SK-N-SH (cell line): ENCODE results near the gene SECISBP2L. TPM values are rescaled to one million over a fixed set of nuclear protein-coding genes. Genes with fewer than 3 reads are reported as not detected.
A peak's percentile ranks its signal among the peaks of the same experiment; 100 is the strongest.

Experiments
- CTCF ChIA-PET: fragments of 300-600, 350-600 bp; formaldehyde crosslinking; extraction: SDS; loops from one replicate; lab custom pipeline; 2021; lab: Yijun Ruan, JAX
- POLR2A ChIA-PET: fragments of 350-600 bp; sonication (Branson Sonifier 250); formaldehyde crosslinking; extraction: SDS; loops from one replicate; lab custom pipeline; 2020; ENCODE audit warnings: antibody characterized with exemption, inconsistent platforms; lab: Yijun Ruan, JAX
- DNase-seq: peaks from one replicate; pipeline ENCODE4 v3.0.0; 2012
- H2AFZ ChIP-seq: fragments of 200-600 bp; sonication (generic); 2 replicates; pipeline ENCODE4 v1.8.1; 2016; ENCODE audit warnings: antibody characterized with exemption, mild to moderate bottlenecking, low read depth
- H3F3A ChIP-seq: fragments of 200-600 bp; sonication (generic); replicated peaks from 2 replicates; pipeline ENCODE3; 2016; ENCODE audit warnings: antibody characterized with exemption, mild to moderate bottlenecking; ENCODE audit not compliant: insufficient read depth
- H3K27ac ChIP-seq, 2 experiments: fragments of 200-500 bp in 1 of 2; fragments of 200-600 bp in 1 of 2; sonication (Bioruptor generic) in 1 of 2; sonication (generic), shearing (Covaris generic) in 1 of 2; 2 replicates each; pipeline versions ENCODE4 v1.5.1 to v1.6.1; 2014 to 2016; ENCODE audit warnings: low read depth in 2 of 2, inconsistent platforms in 1 of 2, low read length in 1 of 2, mild to moderate bottlenecking in 1 of 2, mixed read lengths in 1 of 2
- H3K27me3 ChIP-seq: fragments of 200-600 bp; sonication (generic), shearing (Covaris generic); 2 replicates; pipeline ENCODE4 v1.6.1; 2016; ENCODE audit warnings: mixed run types; ENCODE audit not compliant: insufficient read depth
- H3K36me3 ChIP-seq, 2 experiments: fragments of 200-500 bp in 1 of 2; fragments of 200-600 bp in 1 of 2; sonication (Bioruptor generic) in 1 of 2; sonication (generic) in 1 of 2; replicated peaks in 1 of 2; 2 replicates each; pipeline versions ENCODE3 to v1.5.1; 2014 to 2016; ENCODE audit warnings: low read length in 1 of 2, mild to moderate bottlenecking in 1 of 2; ENCODE audit not compliant: insufficient read depth in 2 of 2, control insufficient read depth in 1 of 2
- H3K4me1 ChIP-seq, 2 experiments: fragments of 200-500 bp in 1 of 2; fragments of 200-600 bp in 1 of 2; sonication (Bioruptor generic) in 1 of 2; sonication (generic), shearing (Covaris generic) in 1 of 2; 2 replicates each; pipeline versions ENCODE4 v1.5.1 to v1.6.1; 2014 to 2016; ENCODE audit warnings: low read depth in 1 of 2, low read length in 1 of 2, mixed run types in 1 of 2; ENCODE audit not compliant: insufficient read depth in 2 of 2, control insufficient read depth in 1 of 2
- H3K4me2 ChIP-seq: fragments of 200-600 bp; sonication (generic), shearing (Covaris generic); 2 replicates; pipeline ENCODE4 v1.6.1; 2017; ENCODE audit warnings: mixed run types
- H3K4me3 ChIP-seq, 2 experiments: fragments of 200-500 bp in 1 of 2; fragments of 200-600 bp in 1 of 2; sonication (Bioruptor generic) in 1 of 2; sonication (generic), shearing (Covaris generic) in 1 of 2; 2 replicates each; pipeline versions ENCODE4 v1.5.1 to v1.8.1; 2014 to 2016; ENCODE audit warnings: low read depth in 2 of 2, inconsistent platforms in 1 of 2, low read length in 1 of 2, mild to moderate bottlenecking in 1 of 2, mixed read lengths in 1 of 2, moderate library complexity in 1 of 2
- H3K79me2 ChIP-seq: fragments of 200-600 bp; sonication (generic); 2 replicates; pipeline ENCODE4 v1.8.1; 2017; ENCODE audit warnings: mild to moderate bottlenecking; ENCODE audit not compliant: insufficient read depth
- H3K9ac ChIP-seq: fragments of 200-600 bp; sonication (generic); 2 replicates; pipeline ENCODE4 v1.6.1; 2017; ENCODE audit warnings: mixed run types
- H3K9me2 ChIP-seq: fragments of 200-600 bp; sonication (generic); 2 replicates; pipeline ENCODE4 v1.6.1; 2017; ENCODE audit warnings: mixed run types
- H3K9me3 ChIP-seq: fragments of 200-600 bp; sonication (generic); 2 replicates; pipeline ENCODE4 v1.6.1; 2017; ENCODE audit warnings: mixed run types, mild to moderate bottlenecking, moderate library complexity
- H4K20me1 ChIP-seq: fragments of 200-600 bp; sonication (generic); 2 replicates; pipeline ENCODE4 v1.6.1; 2017; ENCODE audit warnings: mild to moderate bottlenecking, mixed run types; ENCODE audit not compliant: insufficient read depth
- ELF1 ChIP-seq: IDR thresholded peaks from 2 replicates; pipeline ENCODE4 v1.4.0; 2012
- EP300 ChIP-seq, 2 experiments: IDR thresholded peaks; 2 replicates each; pipeline versions ENCODE4 v1.4.0 to v1.6.1; 2012; ENCODE audit warnings: borderline replicate concordance in 1 of 2, low read depth in 1 of 2, low read length in 1 of 2
- EZH2phosphoT487 ChIP-seq: fragments of 200-600 bp; sonication (generic); IDR thresholded peaks from 2 replicates; pipeline ENCODE4 v1.6.1; 2017; ENCODE audit warnings: low read depth, mixed run types, mild to moderate bottlenecking, antibody characterized with exemption, moderate library complexity, borderline replicate concordance
- FOXM1 ChIP-seq: IDR thresholded peaks from 2 replicates; pipeline ENCODE4 v1.4.0; 2012; ENCODE audit warnings: low read depth, mild to moderate bottlenecking
- GABPA ChIP-seq: IDR thresholded peaks from 2 replicates; pipeline ENCODE4 v1.4.0; 2012; ENCODE audit warnings: low read depth, mild to moderate bottlenecking
- MXI1 ChIP-seq: IDR thresholded peaks from 2 replicates; pipeline ENCODE4 v1.6.1; 2012; ENCODE audit warnings: mild to moderate bottlenecking, low read depth, low read length, improper control_type of control experiment
- NFIC ChIP-seq: IDR thresholded peaks from 2 replicates; pipeline ENCODE4 v1.4.0; 2012; ENCODE audit warnings: borderline replicate concordance
- RCOR1 ChIP-seq: fragments of 150-350 bp; IDR thresholded peaks from 2 replicates; pipeline ENCODE4 v1.6.1; 2017; ENCODE audit warnings: antibody characterized with exemption, low read length
- RFX5 ChIP-seq: IDR thresholded peaks from 2 replicates; pipeline ENCODE4 v1.6.1; 2012; ENCODE audit warnings: mild to moderate bottlenecking, improper control_type of control experiment, low read length
- SIN3A ChIP-seq: IDR thresholded peaks from 2 replicates; pipeline ENCODE4 v1.6.1; 2012; ENCODE audit warnings: low read depth, mild to moderate bottlenecking, low read length, moderate library complexity, borderline replicate concordance
- TCF12 ChIP-seq: IDR thresholded peaks from 2 replicates; pipeline ENCODE4 v1.4.0; 2012
- TEAD4 ChIP-seq: IDR thresholded peaks from 2 replicates; pipeline ENCODE4 v1.4.0; 2012; ENCODE audit warnings: mild to moderate bottlenecking, borderline replicate concordance; ENCODE audit not compliant: insufficient read depth
- WGBS: methylation state at CpG from one replicate; pipeline ENCODE4 v1.1.6; 2017; ENCODE audit warnings: low lambda C conversion rate; 5-methylcytosine and 5-hydroxymethylcytosine counted together
- polyA plus RNA-seq, 3 experiments: library from polyadenylated mRNA; depleted of rRNA; stranded (reverse); fragments of >200 nt; gene quantifications; 2 replicates each; pipeline ENCODE4 v1.2.3, GENCODE V29; 2012
- TF ChIP-seq, protein P1 (sequence below): fragments of 200-600 bp; sonication (generic); IDR thresholded peaks from 2 replicates; pipeline ENCODE4 v1.6.1; 2017; ENCODE audit warnings: antibody characterized with exemption, mild to moderate bottlenecking, moderate library complexity
- TF ChIP-seq, protein P2 (sequence below): IDR thresholded peaks from 2 replicates; pipeline ENCODE4 v1.4.0; 2012; ENCODE audit warnings: low read depth
- TF ChIP-seq, protein P3 (sequence below): fragments of 150-350 bp; IDR thresholded peaks from 2 replicates; pipeline ENCODE4 v1.6.1; 2017; ENCODE audit warnings: antibody characterized with exemption, low read length, low read depth, borderline replicate concordance
- TF ChIP-seq, protein P4 (sequence below): fragments of 150-350 bp; IDR thresholded peaks from 2 replicates; pipeline ENCODE4 v1.6.1; 2016; ENCODE audit warnings: mild to moderate bottlenecking, low read depth, low read length

SECISBP2L gene
- polyA plus RNA-seq, 1 of the 3 experiments (the other 2 are of a cell fraction), result 6.0 TPM

DNA sequence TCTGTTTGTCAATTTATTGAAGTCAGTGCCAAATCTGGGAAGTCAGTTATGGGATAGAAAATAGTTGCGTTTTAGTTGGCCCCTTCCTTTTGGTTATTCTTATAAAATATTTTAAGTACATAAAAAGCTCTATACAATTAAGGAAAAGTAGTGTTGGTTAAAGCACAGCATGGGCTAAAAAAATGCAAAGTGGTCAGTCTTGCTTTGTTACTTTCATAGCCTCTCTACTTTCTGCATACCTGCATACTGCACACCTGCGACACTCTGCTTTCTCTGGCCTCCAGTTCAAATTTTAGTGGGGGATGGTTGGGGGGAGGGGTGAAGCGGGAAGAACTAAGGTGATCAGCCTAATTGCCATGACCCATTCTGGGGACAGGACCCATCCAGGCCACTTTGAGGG, 60.7 kb downstream of the SECISBP2L start:
- H3K9me2 ChIP-seq, result no peaks in the 10 kb centered on the region
- H3K79me2 ChIP-seq, result no peaks in the 10 kb centered on the region
- TF ChIP-seq RFX5 (no peak), TEAD4 (no peak), SIN3A (no peak), ELF1 (no peak), FOXM1 (no peak), EZH2phosphoT487 (no peak), GABPA (no peak), NFIC (no peak), EP300 (IDR thresholded peaks at IDR 0.05; ENCODE audit: borderline replicate concordance in 1 of 2, low read depth in 1 of 2, low read length in 1 of 2) (no peak), MXI1 (no peak), RCOR1 (no peak), TCF12 (no peak)
- TF ChIP-seq, protein P1, sequence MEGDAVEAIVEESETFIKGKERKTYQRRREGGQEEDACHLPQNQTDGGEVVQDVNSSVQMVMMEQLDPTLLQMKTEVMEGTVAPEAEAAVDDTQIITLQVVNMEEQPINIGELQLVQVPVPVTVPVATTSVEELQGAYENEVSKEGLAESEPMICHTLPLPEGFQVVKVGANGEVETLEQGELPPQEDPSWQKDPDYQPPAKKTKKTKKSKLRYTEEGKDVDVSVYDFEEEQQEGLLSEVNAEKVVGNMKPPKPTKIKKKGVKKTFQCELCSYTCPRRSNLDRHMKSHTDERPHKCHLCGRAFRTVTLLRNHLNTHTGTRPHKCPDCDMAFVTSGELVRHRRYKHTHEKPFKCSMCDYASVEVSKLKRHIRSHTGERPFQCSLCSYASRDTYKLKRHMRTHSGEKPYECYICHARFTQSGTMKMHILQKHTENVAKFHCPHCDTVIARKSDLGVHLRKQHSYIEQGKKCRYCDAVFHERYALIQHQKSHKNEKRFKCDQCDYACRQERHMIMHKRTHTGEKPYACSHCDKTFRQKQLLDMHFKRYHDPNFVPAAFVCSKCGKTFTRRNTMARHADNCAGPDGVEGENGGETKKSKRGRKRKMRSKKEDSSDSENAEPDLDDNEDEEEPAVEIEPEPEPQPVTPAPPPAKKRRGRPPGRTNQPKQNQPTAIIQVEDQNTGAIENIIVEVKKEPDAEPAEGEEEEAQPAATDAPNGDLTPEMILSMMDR, result no peak
- TF ChIP-seq, protein P2, sequence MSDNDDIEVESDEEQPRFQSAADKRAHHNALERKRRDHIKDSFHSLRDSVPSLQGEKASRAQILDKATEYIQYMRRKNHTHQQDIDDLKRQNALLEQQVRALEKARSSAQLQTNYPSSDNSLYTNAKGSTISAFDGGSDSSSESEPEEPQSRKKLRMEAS, result no peak
- TF ChIP-seq, protein P3, sequence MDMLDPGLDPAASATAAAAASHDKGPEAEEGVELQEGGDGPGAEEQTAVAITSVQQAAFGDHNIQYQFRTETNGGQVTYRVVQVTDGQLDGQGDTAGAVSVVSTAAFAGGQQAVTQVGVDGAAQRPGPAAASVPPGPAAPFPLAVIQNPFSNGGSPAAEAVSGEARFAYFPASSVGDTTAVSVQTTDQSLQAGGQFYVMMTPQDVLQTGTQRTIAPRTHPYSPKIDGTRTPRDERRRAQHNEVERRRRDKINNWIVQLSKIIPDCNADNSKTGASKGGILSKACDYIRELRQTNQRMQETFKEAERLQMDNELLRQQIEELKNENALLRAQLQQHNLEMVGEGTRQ, result no peak
- TF ChIP-seq, protein P4, sequence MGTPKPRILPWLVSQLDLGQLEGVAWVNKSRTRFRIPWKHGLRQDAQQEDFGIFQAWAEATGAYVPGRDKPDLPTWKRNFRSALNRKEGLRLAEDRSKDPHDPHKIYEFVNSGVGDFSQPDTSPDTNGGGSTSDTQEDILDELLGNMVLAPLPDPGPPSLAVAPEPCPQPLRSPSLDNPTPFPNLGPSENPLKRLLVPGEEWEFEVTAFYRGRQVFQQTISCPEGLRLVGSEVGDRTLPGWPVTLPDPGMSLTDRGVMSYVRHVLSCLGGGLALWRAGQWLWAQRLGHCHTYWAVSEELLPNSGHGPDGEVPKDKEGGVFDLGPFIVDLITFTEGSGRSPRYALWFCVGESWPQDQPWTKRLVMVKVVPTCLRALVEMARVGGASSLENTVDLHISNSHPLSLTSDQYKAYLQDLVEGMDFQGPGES, result no peak
- H2AFZ ChIP-seq, result no peak overlapping the region
- ChIA-PET CTCF (interaction anchor here (1.5 to 1.8 kb wide), 2 partner anchors 10 to 22 kb away, joined by 6 to 11 read pairs; partner anchors contain the start of gene SHC4), POLR2A (no interaction called here)
- H3K27me3 ChIP-seq, result no peaks in the 10 kb centered on the region
- peaks cover 14 to 20% of the 10 kb centered on the region in 2 experiments for H3K36me3 ChIP-seq
- H3F3A ChIP-seq, result no peaks in the 10 kb centered on the region
- H3K9me3 ChIP-seq, result no peaks in the 10 kb centered on the region
- no peak overlapping the region for H3K27ac ChIP-seq
- 0 out of 2 replicates have a peak overlapping the region, but pooled peaks have one; percentile 1 for H3K4me2 ChIP-seq
- no peak for DNase-seq
- no peak overlapping the region for H3K9ac ChIP-seq
- no peak overlapping the region for H3K4me3 ChIP-seq
- WGBS, result 84% methylated on average over 3 of the region's 3 CpGs
- 0 out of 4 replicates have a peak, but pooled peaks cover 0 to 6% of the 10 kb centered on the region in 2 experiments for H3K4me1 ChIP-seq
- H4K20me1 ChIP-seq, result no peaks in the 10 kb centered on the region
